Measurements from ENCODE around the gene GALNTL6. TPM values are rescaled to one million over a fixed set of nuclear protein-coding genes. Genes with fewer than 3 reads are reported as not detected.

Gene GALNTL6
- total RNA-seq, 1 donor from 2014 or later, result 0.61 TPM

DNA sequence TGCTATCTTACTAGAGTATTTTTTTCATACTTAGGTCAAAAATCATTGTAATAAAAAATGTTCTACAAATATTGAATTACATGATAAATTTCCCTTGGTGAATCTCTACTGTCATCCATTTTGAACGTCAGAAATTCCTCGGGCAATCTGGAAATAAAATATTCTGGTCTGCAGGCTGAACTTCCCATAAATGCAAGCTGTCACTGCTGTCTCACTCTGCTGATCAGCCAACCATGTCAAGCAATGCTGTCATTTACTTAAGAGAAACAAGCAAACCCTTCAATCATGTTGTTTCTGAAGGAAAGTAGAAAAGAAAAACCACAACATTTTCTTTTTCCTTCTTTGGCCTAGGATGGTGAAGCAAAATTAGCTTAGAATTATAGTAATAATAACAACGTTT lies 841.3 kb downstream of the GALNTL6 start:
- Histone ChIP-seq H3K9ac (ENCODE audit: low read length) (no peak overlapping the region), H3K79me2 (ENCODE audit: insufficient read depth, low read length) (no peaks in the 10 kb centered on the region), H3K4me3 (ENCODE audit: insufficient read depth, low read depth, low read length) (no peak overlapping the region), H3K36me3 (ENCODE audit: insufficient read depth, low read length) (no peaks in the 10 kb centered on the region), H3K27ac (ENCODE audit: low read depth, low read length) (no peak overlapping the region), H3K9me3 (ENCODE audit: insufficient read depth, low read depth, low read length) (no peaks in the 10 kb centered on the region), H3K4me1 (ENCODE audit: insufficient read depth, low read length) (no peaks in the 10 kb centered on the region), H2AFZ (ENCODE audit: low read depth, low read length) (no peak overlapping the region), H3K4me2 (ENCODE audit: low read length) (no peak overlapping the region), H4K20me1 (ENCODE audit: insufficient read depth, low read length) (no peaks in the 10 kb centered on the region), H3K27me3 (ENCODE audit: insufficient read depth, low read length) (no peaks in the 10 kb centered on the region)
- DNase-seq (ENCODE audit: low read depth), result no peak
- Mint-ChIP-seq H3K36me3 (ENCODE audit: low read depth, unreplicated experiment) (no peaks in the 10 kb centered on the region), H3K27me3 (ENCODE audit: low read depth, unreplicated experiment) (no peaks in the 10 kb centered on the region), H3K27ac (ENCODE audit: unreplicated experiment) (no peak overlapping the region), H3K9me3 (ENCODE audit: unreplicated experiment) (no peaks in the 10 kb centered on the region), H3K4me3 (ENCODE audit: unreplicated experiment) (no peak overlapping the region), H3K4me1 (ENCODE audit: low read depth, unreplicated experiment) (no peaks in the 10 kb centered on the region)
- no peak for TF ChIP-seq EZH2 (IDR thresholded peaks at IDR 0.05; ENCODE audit: insufficient read depth, low read length)
- TF ChIP-seq, protein P1, sequence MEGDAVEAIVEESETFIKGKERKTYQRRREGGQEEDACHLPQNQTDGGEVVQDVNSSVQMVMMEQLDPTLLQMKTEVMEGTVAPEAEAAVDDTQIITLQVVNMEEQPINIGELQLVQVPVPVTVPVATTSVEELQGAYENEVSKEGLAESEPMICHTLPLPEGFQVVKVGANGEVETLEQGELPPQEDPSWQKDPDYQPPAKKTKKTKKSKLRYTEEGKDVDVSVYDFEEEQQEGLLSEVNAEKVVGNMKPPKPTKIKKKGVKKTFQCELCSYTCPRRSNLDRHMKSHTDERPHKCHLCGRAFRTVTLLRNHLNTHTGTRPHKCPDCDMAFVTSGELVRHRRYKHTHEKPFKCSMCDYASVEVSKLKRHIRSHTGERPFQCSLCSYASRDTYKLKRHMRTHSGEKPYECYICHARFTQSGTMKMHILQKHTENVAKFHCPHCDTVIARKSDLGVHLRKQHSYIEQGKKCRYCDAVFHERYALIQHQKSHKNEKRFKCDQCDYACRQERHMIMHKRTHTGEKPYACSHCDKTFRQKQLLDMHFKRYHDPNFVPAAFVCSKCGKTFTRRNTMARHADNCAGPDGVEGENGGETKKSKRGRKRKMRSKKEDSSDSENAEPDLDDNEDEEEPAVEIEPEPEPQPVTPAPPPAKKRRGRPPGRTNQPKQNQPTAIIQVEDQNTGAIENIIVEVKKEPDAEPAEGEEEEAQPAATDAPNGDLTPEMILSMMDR (IDR thresholded peaks at IDR 0.05; ENCODE audit: insufficient read depth, low read depth, low read length), result no peak
- no peak for FAIRE-seq

DNA sequence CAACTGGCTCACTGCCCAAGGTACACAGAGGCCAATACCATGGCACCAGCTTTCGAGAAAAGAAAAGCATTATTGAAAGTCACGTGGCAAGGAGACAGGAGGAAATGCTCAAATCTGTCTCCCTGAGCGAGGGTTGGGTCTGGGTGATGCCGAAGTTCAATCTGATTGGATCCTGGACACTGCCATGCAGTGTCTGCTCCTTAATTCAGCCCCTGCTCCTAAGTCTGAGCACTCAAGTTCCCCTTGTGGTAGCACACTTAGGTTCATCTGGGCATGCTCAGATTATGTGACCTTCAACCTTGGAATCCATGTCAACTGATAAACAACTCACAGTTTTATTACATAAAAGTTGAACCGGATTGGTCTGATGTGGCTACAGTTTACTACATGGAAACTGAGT lies 842.9 kb downstream of the GALNTL6 start:
- H3K4me3 Mint-ChIP-seq (ENCODE audit: unreplicated experiment), result no peak overlapping the region
- no peaks in the 10 kb centered on the region for H3K36me3 Mint-ChIP-seq (ENCODE audit: low read depth, unreplicated experiment)
- H3K9me3 Mint-ChIP-seq (ENCODE audit: unreplicated experiment), result no peaks in the 10 kb centered on the region
- Histone ChIP-seq H3K9me3 (ENCODE audit: insufficient read depth, low read depth, low read length) (no peaks in the 10 kb centered on the region), H3K79me2 (ENCODE audit: insufficient read depth, low read length) (no peaks in the 10 kb centered on the region), H3K4me3 (ENCODE audit: insufficient read depth, low read depth, low read length) (no peak overlapping the region), H3K4me2 (ENCODE audit: low read length) (no peak overlapping the region), H3K4me1 (ENCODE audit: insufficient read depth, low read length) (no peaks in the 10 kb centered on the region), H3K27ac (ENCODE audit: low read depth, low read length) (no peak overlapping the region), H3K27me3 (ENCODE audit: insufficient read depth, low read length) (no peaks in the 10 kb centered on the region), H3K9ac (ENCODE audit: low read length) (no peak overlapping the region), H2AFZ (ENCODE audit: low read depth, low read length) (no peak overlapping the region), H3K36me3 (ENCODE audit: insufficient read depth, low read length) (no peaks in the 10 kb centered on the region), H4K20me1 (ENCODE audit: insufficient read depth, low read length) (no peaks in the 10 kb centered on the region)
- H3K27ac Mint-ChIP-seq (ENCODE audit: unreplicated experiment), result no peak overlapping the region
- no peak for TF ChIP-seq EZH2 (IDR thresholded peaks at IDR 0.05; ENCODE audit: insufficient read depth, low read length)
- TF ChIP-seq, protein P1 (IDR thresholded peaks at IDR 0.05; ENCODE audit: insufficient read depth, low read depth, low read length), result no peak
- DNase-seq (ENCODE audit: low read depth) (no peak), FAIRE-seq (no peak)
- no peaks in the 10 kb centered on the region for H3K27me3 Mint-ChIP-seq (ENCODE audit: low read depth, unreplicated experiment)
- H3K4me1 Mint-ChIP-seq (ENCODE audit: low read depth, unreplicated experiment), result no peaks in the 10 kb centered on the region

DNA sequence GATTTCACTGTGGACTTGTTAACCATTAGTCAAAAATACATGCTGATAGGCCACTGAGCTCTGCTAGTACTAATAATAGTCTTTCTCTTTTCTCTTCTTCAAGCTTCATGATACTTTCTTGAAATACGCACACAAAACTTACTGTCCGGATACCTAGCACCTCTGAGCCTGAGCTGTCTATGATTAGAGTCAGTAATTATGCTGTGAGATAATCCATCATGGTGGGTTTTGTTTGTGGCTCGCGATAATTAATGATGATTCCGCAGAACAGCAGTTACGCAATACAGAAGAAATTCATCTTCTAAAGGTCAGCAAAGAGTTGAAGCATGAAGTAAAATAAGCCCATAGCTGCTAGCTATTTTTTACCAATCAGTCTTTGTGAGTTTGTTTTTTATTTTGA lies 843.9 kb downstream of the GALNTL6 start:
- Histone ChIP-seq H3K9ac (ENCODE audit: low read length) (no peak overlapping the region), H3K9me3 (ENCODE audit: insufficient read depth, low read depth, low read length) (no peaks in the 10 kb centered on the region), H3K36me3 (ENCODE audit: insufficient read depth, low read length) (no peaks in the 10 kb centered on the region), H3K4me1 (ENCODE audit: insufficient read depth, low read length) (no peaks in the 10 kb centered on the region), H2AFZ (ENCODE audit: low read depth, low read length) (no peak overlapping the region), H3K79me2 (ENCODE audit: insufficient read depth, low read length) (no peaks in the 10 kb centered on the region), H3K27ac (ENCODE audit: low read depth, low read length) (no peak overlapping the region), H3K27me3 (ENCODE audit: insufficient read depth, low read length) (no peaks in the 10 kb centered on the region), H4K20me1 (ENCODE audit: insufficient read depth, low read length) (no peaks in the 10 kb centered on the region), H3K4me2 (ENCODE audit: low read length) (no peak overlapping the region), H3K4me3 (ENCODE audit: insufficient read depth, low read depth, low read length) (no peak overlapping the region)
- TF ChIP-seq, protein P1 (IDR thresholded peaks at IDR 0.05; ENCODE audit: insufficient read depth, low read depth, low read length), result no peak
- TF ChIP-seq EZH2 (IDR thresholded peaks at IDR 0.05; ENCODE audit: insufficient read depth, low read length), result no peak
- Mint-ChIP-seq H3K4me1 (ENCODE audit: low read depth, unreplicated experiment) (no peaks in the 10 kb centered on the region), H3K27ac (ENCODE audit: unreplicated experiment) (no peak overlapping the region), H3K9me3 (ENCODE audit: unreplicated experiment) (no peaks in the 10 kb centered on the region), H3K27me3 (ENCODE audit: low read depth, unreplicated experiment) (no peaks in the 10 kb centered on the region), H3K36me3 (ENCODE audit: low read depth, unreplicated experiment) (no peaks in the 10 kb centered on the region), H3K4me3 (ENCODE audit: unreplicated experiment) (no peak overlapping the region)
- DNase-seq (ENCODE audit: low read depth) (no peak), FAIRE-seq (no peak)
